ENCODE measurements around the gene ERCC2.

DNA sequence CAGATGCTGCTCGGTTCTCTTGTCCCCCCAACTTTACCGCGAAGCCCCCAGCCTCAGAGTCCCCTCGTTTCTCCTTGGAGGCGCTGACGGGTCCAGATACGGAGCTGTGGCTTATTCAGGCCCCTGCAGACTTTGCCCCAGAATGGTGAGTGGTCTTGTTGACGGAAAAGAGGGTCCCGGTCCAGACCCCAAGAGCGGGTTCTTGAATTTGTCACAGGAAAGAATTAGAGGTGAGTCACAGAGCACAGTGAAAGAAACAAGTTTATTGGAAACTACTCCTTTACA lies 36.7 kb upstream of the ERCC2 start:
- no peak for TF ChIP-seq CTCF (IDR thresholded peaks at IDR 0.05; ENCODE audit: insufficient read depth, low read length, poor library complexity, severe bottlenecking)
- TF ChIP-seq EZH2phosphoT487 (conservative IDR thresholded peaks at IDR 0.05; ENCODE audit: low read length), result no peak
